Activated CD8-positive, alpha-beta T cell treated with anti-CD3 and anti-CD28 coated beads, Interleukin-2, amount 10 ng/mL, durations not matched to agents 7 days and 5 days (primary cell): ENCODE results near the gene OR1D2. TPM values are rescaled to one million over a fixed set of nuclear protein-coding genes. Genes with fewer than 3 reads are reported as not detected.
"Not testable (repeated sequence)": the region's sequence is repeated elsewhere in the genome, so short reads cannot be mapped to it uniquely, and the experiment has no call there.

Source experiments
- ATAC-seq: fragments of 150-1000 bp; cut with Tn5 transposase; one replicate; pipeline ENCODE4 v1.10.0; 2021; ENCODE audit warnings: moderate library complexity
- CTCF ChIA-PET: fragments of 350-600 bp; sonication (Branson Sonifier 250); formaldehyde crosslinking; loops from one replicate; lab custom pipeline; 2021; ENCODE audit warnings: antibody characterized with exemption; lab: Charles Lee
- POLR2A ChIA-PET: fragments of 350-600 bp; sonication (Branson Sonifier 250); formaldehyde crosslinking; loops from one replicate; lab custom pipeline; 2021; ENCODE audit warnings: antibody characterized with exemption; lab: Charles Lee
- DNase-seq: peaks from one replicate; pipeline ENCODE4 v3.0.0-alpha.2; 2020
- H3K27ac Mint-ChIP-seq: one replicate; pipeline ENCODE4 v1.8.0; 2021; ENCODE audit warnings: mild to moderate bottlenecking, mixed read lengths
- H3K27me3 Mint-ChIP-seq: one replicate; pipeline ENCODE4 v1.8.0; 2021; ENCODE audit warnings: low read depth, mixed read lengths
- H3K36me3 Mint-ChIP-seq: one replicate; pipeline ENCODE4 v1.8.0; 2021; ENCODE audit warnings: low read depth, mixed read lengths
- H3K4me1 Mint-ChIP-seq: one replicate; pipeline ENCODE4 v1.8.0; 2021; ENCODE audit warnings: low read depth, mixed read lengths
- H3K4me3 Mint-ChIP-seq: one replicate; pipeline ENCODE4 v1.8.0; 2021; ENCODE audit warnings: mild to moderate bottlenecking, mixed read lengths
- H3K9me3 Mint-ChIP-seq: one replicate; pipeline ENCODE4 v1.8.0; 2022; ENCODE audit warnings: mixed read lengths; ENCODE audit not compliant: insufficient read depth
- total RNA-seq, 2 experiments: library from RNA; stranded (reverse); gene quantifications; one replicate each; pipeline ENCODE4 v1.2.3, GENCODE V29; 2021

The OR1D2 gene
- not detected for total RNA-seq

GRCh38 chr17:3104322-3104721 lies at the start of gene OR1D2:
OR1D2 (minus strand) TSS chr17:3104422; CDS start chr17:3092996, 11,426 bp downstream.
- Mint-ChIP-seq H3K27ac (no peak within 1 kb of the TSS), H3K36me3 (no peaks in the 10 kb centered on the region), H3K4me3 (no peak within 1 kb of the TSS), H3K9me3 (peaks cover 3% of the 10 kb centered on the region), H3K4me1 (no peaks in the 10 kb centered on the region), H3K27me3 (peaks cover 2% of the 10 kb centered on the region)
- DNase-seq (no peak), ATAC-seq (no peak)
- ChIA-PET CTCF (no interaction called here), POLR2A (no interaction called here)

- peaks cover 16% of the 10 kb centered on the region for H3K27me3 Mint-ChIP-seq
- H3K9me3 Mint-ChIP-seq, DNase-seq, H3K27ac Mint-ChIP-seq, H3K4me1 Mint-ChIP-seq, H3K36me3 Mint-ChIP-seq, POLR2A ChIA-PET, CTCF ChIA-PET, ATAC-seq, H3K4me3 Mint-ChIP-seq: not testable (repeated sequence)
These were observed 33.3 kb upstream of the OR1D2 start for GRCh38 chr17:3137494-3137893.

- ATAC-seq (no peak), DNase-seq (no peak)
- Mint-ChIP-seq H3K27me3 (no peaks in the 10 kb centered on the region), H3K4me3 (no peak within 1 kb of the TSS), H3K27ac (no peak within 1 kb of the TSS), H3K9me3 (no peaks in the 10 kb centered on the region), H3K36me3 (no peaks in the 10 kb centered on the region), H3K4me1 (no peaks in the 10 kb centered on the region)
- ChIA-PET CTCF (interaction anchor here (1.0 kb wide), 1 partner anchor 27 kb away, joined by 3 read pairs; no protein-coding TSS in a partner anchor), POLR2A (no interaction called here)
These were observed 23.2 kb upstream of the OR1D2 start, which contains the start of gene OR1G1 for GRCh38 chr17:3127451-3127850. OR1G1 (minus strand) TSS chr17:3127551; CDS start chr17:3127551, 0 bp downstream.

- H3K36me3 Mint-ChIP-seq, H3K27me3 Mint-ChIP-seq, POLR2A ChIA-PET, CTCF ChIA-PET, ATAC-seq, H3K27ac Mint-ChIP-seq, H3K4me3 Mint-ChIP-seq, DNase-seq, H3K4me1 Mint-ChIP-seq, H3K9me3 Mint-ChIP-seq: not testable (repeated sequence)
These were observed 30.4 kb downstream of the OR1D2 start for GRCh38 chr17:3073850-3074249.

GRCh38 chr17:3065192-3065591 lies 39.0 kb downstream of the OR1D2 start:
- CTCF ChIA-PET, H3K9me3 Mint-ChIP-seq, H3K27ac Mint-ChIP-seq, DNase-seq, H3K27me3 Mint-ChIP-seq, H3K4me1 Mint-ChIP-seq, ATAC-seq, H3K36me3 Mint-ChIP-seq, POLR2A ChIA-PET, H3K4me3 Mint-ChIP-seq: not testable (repeated sequence)

- H3K36me3 Mint-ChIP-seq, H3K27ac Mint-ChIP-seq, H3K4me3 Mint-ChIP-seq, CTCF ChIA-PET, H3K9me3 Mint-ChIP-seq, POLR2A ChIA-PET, DNase-seq, H3K27me3 Mint-ChIP-seq, H3K4me1 Mint-ChIP-seq, ATAC-seq: not testable (repeated sequence)
These were observed 40.7 kb downstream of the OR1D2 start, which contains the start of gene OR1D5 for GRCh38 chr17:3063507-3063906. OR1D5 (minus strand) TSS chr17:3063607; CDS start chr17:3063607, 0 bp downstream.

- H3K27ac Mint-ChIP-seq, H3K4me1 Mint-ChIP-seq, POLR2A ChIA-PET, H3K4me3 Mint-ChIP-seq, ATAC-seq, H3K27me3 Mint-ChIP-seq, DNase-seq, CTCF ChIA-PET, H3K36me3 Mint-ChIP-seq, H3K9me3 Mint-ChIP-seq: not testable (repeated sequence)
These were observed 41.3 kb downstream of the OR1D2 start for GRCh38 chr17:3062824-3063377.

GRCh38 chr17:3054868-3055267 lies 49.4 kb downstream of the OR1D2 start:
- H3K27ac Mint-ChIP-seq, H3K36me3 Mint-ChIP-seq, H3K27me3 Mint-ChIP-seq, H3K4me1 Mint-ChIP-seq, CTCF ChIA-PET, POLR2A ChIA-PET, DNase-seq, H3K4me3 Mint-ChIP-seq, H3K9me3 Mint-ChIP-seq, ATAC-seq: not testable (repeated sequence)

GRCh38 chr17:3049705-3050295 lies 54.4 kb downstream of the OR1D2 start:
- Mint-ChIP-seq H3K4me3 (peak overlapping the region; percentile 89), H3K4me1 (peaks cover 13% of the 10 kb centered on the region), H3K27me3 (peaks cover 7% of the 10 kb centered on the region), H3K36me3 (no peaks in the 10 kb centered on the region), H3K9me3 (no peaks in the 10 kb centered on the region), H3K27ac (no peak overlapping the region)
- peak; percentile 20 for DNase-seq
- ChIA-PET POLR2A (interaction anchor here (0.6 kb wide), 1 partner anchor 91 kb away, joined by 7 read pairs; no protein-coding TSS in a partner anchor), CTCF (interaction anchor here (0.6 to 1.6 kb wide), 5 partner anchors 201 to 620 kb away, joined by 3 to 6 read pairs (median 3); partner anchors contain the start of genes CTNS and SHPK)
- no peak for ATAC-seq

GRCh38 chr17:3048727-3049471 lies 55.3 kb downstream of the OR1D2 start:
- no peaks in the 10 kb centered on the region for H3K36me3 Mint-ChIP-seq
- ChIA-PET POLR2A (interaction anchor here (1.0 kb wide), 1 partner anchor 587 kb away, joined by 4 read pairs; the partner anchor contains the start of genes CTNS and SHPK), CTCF (interaction anchor here (0.6 to 1.6 kb wide), 12 partner anchors 9 to 967 kb away, joined by 3 to 6 read pairs (median 3); partner anchors contain the start of genes CTNS and SHPK)
- H3K4me1 Mint-ChIP-seq, result peaks cover 13% of the 10 kb centered on the region
- H3K27ac Mint-ChIP-seq, result peak overlapping the region; percentile 84
- H3K27me3 Mint-ChIP-seq, result peaks cover 7% of the 10 kb centered on the region
- H3K4me3 Mint-ChIP-seq, result peak overlapping the region; percentile 89
- ATAC-seq (peak; percentile 100), DNase-seq (peak; percentile 96)
- H3K9me3 Mint-ChIP-seq, result peaks cover 7% of the 10 kb centered on the region

- Mint-ChIP-seq H3K27ac (no peak overlapping the region), H3K9me3 (peaks cover 19% of the 10 kb centered on the region), H3K4me1 (peaks cover 13% of the 10 kb centered on the region), H3K27me3 (peaks cover 9% of the 10 kb centered on the region), H3K4me3 (no peak overlapping the region), H3K36me3 (no peaks in the 10 kb centered on the region)
- ChIA-PET POLR2A (no interaction called here), CTCF (no interaction called here)
- DNase-seq (no peak), ATAC-seq (no peak)
These were observed 57.5 kb downstream of the OR1D2 start for GRCh38 chr17:3046753-3047152.
